Frontal cortex (tissue), 4 donors: ENCODE data around the gene IL1R2. TPM values are rescaled to one million over a fixed set of nuclear protein-coding genes. Genes with fewer than 3 reads are reported as not detected.

Experiments
- DNase-seq, 2 donors: peaks; one replicate each; pipeline ENCODE4 v3.0.0; 2012; ENCODE audit warnings: low spot score in 2 of 2
- FAIRE-seq: peaks from 2 replicates; lab custom pipeline; 2012; peaks lifted over from hg19 to GRCh38; lab: Jason Lieb, UNC
- total RNA-seq: library from RNA; depleted of rRNA; stranded (reverse); fragments of >200 nt; gene quantifications from one replicate; pipeline ENCODE4 v1.2.3, GENCODE V29; 2014
- donor health status: control.
- donor health status: control.
- donor health status: control.

Gene IL1R2
- total RNA-seq, 1 donor from 2014 or later = not detected

DNA sequence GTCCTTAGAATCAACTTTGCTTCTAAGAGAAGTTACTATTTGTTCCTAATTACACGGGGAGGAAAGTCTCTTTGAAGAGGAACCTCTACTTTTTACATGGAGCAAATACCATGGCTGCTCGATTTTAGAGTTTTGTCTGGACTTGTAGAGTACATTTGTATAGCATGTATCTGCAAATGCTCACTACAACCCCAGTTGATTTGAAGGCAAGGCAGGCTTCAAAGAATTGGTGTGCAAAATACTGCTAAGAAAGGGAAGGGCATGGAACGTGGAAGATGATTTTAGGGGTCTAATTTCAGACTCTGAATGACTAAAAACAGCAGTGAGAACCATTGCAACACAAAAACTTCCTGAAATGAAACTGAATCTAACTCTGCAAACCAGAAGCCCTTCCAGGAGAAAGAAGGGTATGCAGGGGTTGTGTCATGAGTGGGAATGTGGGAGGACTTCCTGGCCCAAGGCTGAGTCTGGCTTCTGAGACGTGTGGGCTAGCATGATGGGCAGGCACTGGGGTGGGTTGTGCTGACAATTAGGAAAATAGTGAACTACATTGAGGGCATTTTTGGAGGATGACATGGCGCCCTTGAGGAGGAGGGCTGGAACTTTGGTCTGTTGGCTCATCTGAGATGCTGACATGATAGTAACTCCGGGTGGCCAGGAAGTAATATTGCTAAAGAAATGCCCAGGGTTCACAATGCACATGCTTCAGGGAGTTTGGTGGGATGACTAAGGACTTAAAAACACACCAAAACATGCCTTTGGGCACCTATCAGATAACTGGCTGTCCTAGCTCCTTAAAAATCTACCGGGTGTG lies 18.9 kb upstream of the IL1R2 start:
- FAIRE-seq (no peak), DNase-seq (no peak)

- DNase-seq = no peak
- FAIRE-seq = no peak
These were observed 17.1 kb upstream of the IL1R2 start for GRCh38 chr2:101974663-101975062.

DNA sequence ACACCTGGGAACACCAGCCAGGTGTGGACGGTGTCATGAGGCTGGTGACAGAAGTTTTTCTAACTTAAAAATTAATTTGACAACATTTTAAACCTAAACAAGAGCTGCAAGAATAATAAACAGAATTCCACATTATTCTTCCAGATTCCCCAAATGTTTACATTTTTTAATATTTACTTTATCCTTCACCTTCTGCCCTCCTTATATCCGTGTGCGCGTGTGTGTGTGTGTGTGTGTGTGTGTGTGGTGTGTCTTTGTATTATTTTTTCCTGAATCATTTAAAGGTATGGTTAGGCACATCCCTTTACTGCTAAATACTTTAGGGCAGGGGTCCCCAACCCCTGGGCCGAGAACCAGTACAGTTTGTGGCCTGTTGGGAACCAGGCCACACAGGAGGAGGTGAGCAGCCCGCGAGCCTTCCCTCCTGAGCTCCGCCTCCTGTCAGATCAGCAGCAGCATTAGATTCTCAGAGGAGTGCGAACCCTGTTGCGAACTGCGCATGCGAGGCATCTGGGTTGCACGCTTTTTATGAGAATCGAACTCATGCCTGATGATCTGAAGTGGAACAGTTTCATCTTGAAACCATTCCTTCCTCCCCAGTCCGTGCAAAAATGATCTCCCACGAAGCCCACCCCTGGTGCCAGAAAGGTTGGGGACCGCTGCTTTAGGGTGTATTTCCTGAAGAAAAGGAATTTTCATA lies 16.4 kb upstream of the IL1R2 start:
- FAIRE-seq (no peak), DNase-seq (no peak)

DNA sequence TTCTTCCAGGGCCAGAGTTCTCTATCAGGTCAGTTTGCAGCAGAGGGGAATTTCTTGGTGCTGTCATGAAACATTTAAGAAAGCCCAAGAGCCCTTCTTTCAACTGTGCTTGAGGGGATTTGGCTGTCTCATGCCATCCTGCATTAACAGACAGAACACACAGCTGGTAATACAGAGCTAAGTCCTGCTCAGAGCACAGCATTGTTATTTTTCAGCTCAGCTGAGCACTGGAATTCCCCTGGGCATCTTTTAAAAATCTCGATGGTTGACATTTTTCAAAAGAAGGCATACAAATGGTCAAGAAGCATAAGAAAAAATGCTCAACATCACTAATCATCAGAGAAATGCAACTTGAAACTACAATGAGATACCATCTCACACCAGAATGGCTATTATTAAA lies 14.9 kb upstream of the IL1R2 start:
- DNase-seq (no peak), FAIRE-seq (no peak)

- no peak for DNase-seq
- no peak for FAIRE-seq
These were observed 11.4 kb upstream of the IL1R2 start for GRCh38 chr2:101980368-101980767.

DNA sequence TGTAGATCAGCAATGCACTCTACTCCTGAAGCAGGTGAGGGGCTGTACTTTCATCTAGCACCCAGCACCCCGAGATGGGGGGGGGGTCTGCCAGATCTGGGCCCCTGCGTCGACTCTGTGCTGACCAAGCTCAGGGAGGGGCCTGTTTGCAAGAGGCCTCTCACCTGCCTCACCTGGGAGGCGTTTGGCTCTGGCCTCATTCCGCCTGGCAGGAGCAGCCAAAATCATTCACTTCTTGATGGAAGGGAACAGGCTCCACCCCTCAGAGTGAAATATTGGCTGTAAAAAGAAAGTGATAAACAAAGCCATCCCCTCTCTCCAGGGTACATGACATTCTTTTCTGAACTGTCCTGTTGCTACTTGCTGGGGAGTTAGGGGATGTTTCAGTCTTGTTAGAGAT lies 10.7 kb upstream of the IL1R2 start:
- FAIRE-seq (no peak), DNase-seq (no peak)

- DNase-seq (no peak), FAIRE-seq (no peak)
These were observed 10.3 kb upstream of the IL1R2 start for GRCh38 chr2:101981504-101981903.

DNA sequence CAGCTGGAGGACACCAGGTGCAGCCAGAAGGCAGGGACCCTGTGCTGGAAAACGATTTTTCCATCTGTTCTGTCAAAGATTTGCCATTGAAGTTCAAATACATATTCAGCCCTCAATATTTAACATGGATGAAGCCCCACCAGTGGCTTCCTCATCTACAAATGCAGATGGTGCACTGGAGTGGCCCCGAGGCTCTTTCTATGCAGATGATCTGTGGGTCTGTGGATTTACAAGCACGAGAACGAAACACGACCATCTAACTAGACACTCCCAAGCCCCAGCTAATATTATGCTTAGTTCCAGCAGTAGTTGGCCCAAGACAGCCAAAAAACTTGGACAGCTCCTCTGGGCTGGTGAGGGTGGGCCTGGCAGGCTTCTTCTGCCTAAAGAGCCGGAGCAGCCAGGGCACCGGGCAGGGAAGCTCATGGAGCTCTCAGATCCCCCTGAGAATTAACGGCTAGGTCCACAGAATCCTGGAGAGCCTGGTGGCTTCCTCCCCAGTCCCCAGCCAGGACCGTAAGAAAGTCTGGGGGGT lies 9.2 kb upstream of the IL1R2 start:
- no peak for DNase-seq
- no peak for FAIRE-seq

DNA sequence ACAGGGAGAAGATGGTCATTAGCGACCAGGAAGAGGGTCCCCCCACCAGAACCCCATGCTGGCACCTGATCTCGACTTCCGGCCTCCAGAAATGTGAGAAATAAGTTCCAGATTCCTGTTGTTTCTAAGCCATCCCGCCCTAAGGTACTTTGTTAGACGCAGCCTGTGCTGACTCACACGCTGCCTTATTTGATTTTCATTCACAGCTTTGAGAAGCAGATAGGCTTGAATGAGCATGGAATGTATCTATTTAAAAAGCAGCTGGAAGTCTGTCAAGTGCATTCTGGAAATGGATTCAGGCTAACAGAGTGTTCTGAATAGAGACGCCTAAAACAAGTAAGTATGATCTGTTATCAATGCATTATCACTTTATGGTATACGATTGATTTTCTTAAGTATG lies 8.3 kb upstream of the IL1R2 start:
- FAIRE-seq (no peak), DNase-seq (peak; percentile 10 to 56)

- FAIRE-seq (no peak), DNase-seq (peak; percentile 19 to 33)
These were observed 7.8 kb upstream of the IL1R2 start for GRCh38 chr2:101983928-101984327.

GRCh38 chr2:101984656-101985055 lies 7.1 kb upstream of the IL1R2 start:
- FAIRE-seq (no peak), DNase-seq (no peak)

DNA sequence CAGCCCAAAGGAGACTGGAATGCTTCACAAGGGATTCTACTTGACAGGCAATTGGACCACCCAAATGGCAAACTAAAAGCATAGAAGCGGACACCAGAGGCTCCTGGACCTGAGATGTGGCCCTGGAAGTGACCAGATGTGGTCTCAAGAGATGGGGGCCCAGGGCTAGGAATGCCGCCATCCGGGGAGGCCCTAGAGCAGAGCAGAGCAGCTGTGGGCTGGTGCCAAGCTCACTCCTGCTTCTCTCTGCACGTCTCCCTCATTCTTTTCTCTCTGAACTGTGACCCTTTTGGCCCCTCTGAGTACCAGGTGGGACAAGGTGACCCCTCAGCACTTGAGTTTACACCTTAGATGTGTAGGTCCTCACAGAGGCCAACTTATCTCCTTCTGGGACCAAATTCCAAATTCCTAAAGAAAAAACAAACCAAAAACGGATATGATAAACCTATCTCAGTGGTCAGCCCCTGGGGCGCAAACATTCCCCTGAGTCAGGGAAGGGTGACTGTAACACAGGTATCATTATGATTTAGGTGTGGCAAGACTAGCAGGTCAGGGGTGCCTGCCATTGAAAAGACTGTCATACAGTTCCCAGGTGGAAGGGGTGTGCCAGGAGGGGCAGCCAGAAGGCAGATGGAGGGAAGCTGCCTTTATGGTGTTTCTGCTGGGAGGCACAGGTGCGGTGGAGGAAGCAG lies 6.5 kb upstream of the IL1R2 start:
- DNase-seq = no peak
- FAIRE-seq = no peak

DNA sequence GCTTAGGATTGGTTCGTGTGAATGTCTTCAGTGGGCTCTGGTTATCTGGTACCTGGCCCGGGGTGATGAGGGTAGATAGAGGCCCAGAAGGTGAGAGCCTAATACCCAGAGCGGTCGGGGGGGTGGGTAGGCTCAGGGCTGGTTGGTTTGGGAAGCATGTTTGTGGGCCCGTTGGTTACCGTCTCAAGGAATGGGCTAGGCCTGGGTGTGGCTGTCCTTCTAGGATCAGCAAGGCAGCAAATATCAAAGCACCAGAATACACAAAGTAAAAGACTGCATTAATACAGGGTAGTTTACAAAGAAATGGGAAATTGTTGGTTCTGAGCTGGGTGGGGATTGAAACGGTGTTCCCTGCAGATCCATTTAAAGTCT lies 6.0 kb upstream of the IL1R2 start:
- DNase-seq (no peak), FAIRE-seq (no peak)

DNA sequence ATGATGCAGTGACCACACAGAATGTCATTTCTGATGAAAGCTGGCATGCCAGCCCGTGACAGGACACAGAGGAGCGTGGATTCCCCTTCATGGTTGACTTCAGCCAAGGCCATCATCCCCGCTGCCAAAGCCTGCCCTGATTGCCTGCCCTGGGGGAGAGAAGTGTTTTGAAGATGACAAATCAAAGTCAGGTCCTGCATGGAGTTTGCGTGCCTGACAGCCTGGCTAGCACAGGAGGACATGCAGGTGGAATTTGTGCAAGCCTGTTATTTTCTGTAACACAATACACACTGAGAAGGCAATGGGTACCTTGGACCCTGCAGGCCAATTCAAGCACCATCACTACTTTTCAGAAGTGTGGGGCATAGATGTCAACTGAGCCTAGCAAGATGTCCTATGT lies 5.4 kb upstream of the IL1R2 start:
- FAIRE-seq (no peak), DNase-seq (no peak)

DNA sequence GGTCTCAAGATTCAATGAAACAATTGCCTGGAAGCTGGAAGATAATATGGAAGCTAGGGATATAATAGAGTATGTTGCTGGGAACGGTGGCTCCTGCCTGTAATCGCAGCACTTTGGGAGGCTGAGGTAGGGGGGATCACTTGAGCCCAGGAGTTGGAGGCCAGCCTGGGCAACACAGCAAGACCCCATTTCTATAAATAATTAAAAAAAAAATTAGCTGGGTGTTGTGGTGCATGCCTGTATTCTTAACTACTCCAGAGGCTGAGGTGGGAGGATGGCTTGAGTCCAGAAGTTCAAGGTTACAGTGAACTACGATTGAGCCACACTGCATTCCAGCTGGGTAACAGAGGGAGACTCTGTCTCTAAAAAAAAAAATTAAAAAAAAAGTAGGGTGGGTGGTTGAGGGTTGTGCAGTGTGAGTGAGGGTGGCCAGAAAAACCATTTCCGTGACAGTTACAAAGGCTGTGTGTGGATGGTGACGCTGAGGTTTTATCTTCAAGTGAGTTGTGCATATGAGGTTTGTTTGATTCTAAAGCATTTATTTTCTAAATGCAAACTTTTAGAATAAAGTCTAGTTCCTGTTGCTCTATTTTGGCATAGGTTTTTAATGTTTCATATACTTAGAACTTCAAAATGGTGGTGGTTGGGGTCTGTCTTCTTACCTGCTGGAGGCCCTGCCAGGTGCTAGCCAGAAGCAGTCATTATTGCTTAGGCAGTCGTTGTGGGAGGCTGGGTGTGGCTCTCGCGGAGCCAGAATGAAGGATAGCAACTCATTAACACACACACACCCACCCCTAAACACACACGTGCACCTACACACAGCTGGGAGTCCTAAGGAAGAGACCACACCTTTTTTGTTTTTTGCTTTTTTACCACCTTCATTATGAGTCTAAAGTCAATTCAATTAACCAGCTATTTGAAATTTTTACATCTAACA lies 4.7 kb upstream of the IL1R2 start:
- no peak for DNase-seq

GRCh38 chr2:101987832-101988231 lies 3.9 kb upstream of the IL1R2 start:
- no peak for DNase-seq
- FAIRE-seq = no peak

More for the DNA sequence above, 4.7 kb upstream of the IL1R2 start:
- FAIRE-seq = no peak

- FAIRE-seq (no peak), DNase-seq (no peak)
These were observed 3.2 kb upstream of the IL1R2 start for GRCh38 chr2:101988541-101988940.

GRCh38 chr2:101989740-101990460 lies 1.9 kb upstream of the IL1R2 start:
- no peak for FAIRE-seq

DNA sequence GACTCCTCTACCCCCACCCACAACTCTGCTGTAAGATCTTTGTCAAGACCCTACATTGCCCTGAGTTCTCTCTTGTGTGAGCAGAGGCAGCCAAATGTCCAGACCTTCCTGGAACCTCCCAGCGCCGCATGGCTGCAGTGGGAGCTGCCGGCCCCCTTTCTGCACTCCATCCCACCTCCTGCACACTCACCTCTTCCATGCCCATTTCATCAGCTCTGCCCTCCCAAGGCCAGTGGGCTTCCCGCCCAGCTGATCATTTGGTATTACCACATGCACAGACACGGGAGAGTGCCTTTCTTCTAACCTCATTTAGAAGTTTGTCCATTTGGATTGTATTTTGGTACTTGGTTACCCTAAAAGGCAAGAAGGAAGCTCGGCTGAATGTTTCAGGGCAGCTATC lies 2.0 kb downstream of the IL1R2 start:
- DNase-seq (no peak), FAIRE-seq (no peak)

More at GRCh38 chr2:101989740-101990460, 1.9 kb upstream of the IL1R2 start:
- DNase-seq = no peak
